ENCODE results near the gene SIAH1. TPM values are rescaled to one million over a fixed set of nuclear protein-coding genes. Genes with fewer than 3 reads are reported as not detected.

Gene SIAH1
- total RNA-seq, 1 experiment from 2014 or later, result 10.9 TPM

- ChIA-PET POLR2A (ENCODE audit: unreplicated experiment) (no interaction called here), CTCF (no interaction called here)
- Histone ChIP-seq H3K4me3 (ENCODE audit: low read length) (no peak overlapping the region), H3F3A (ENCODE audit: low read length, unreplicated experiment) (no peaks in the 10 kb centered on the region), H3K9me2 (replicated peaks; ENCODE audit: low read length) (no peaks in the 10 kb centered on the region), H3K27ac (ENCODE audit: low read length) (no peak overlapping the region), H3K9me3 (ENCODE audit: low read length) (no peaks in the 10 kb centered on the region), H2AFZ (ENCODE audit: low read length) (no peak overlapping the region), H3K4me2 (ENCODE audit: low read length) (no peak overlapping the region), H3K79me2 (ENCODE audit: low read length) (no peaks in the 10 kb centered on the region), H4K20me1 (ENCODE audit: low read length) (no peaks in the 10 kb centered on the region), H3K36me3 (ENCODE audit: low read depth, low read length) (no peaks in the 10 kb centered on the region), H3K4me1 (ENCODE audit: insufficient read depth, low read length) (no peaks in the 10 kb centered on the region), H3K9ac (ENCODE audit: low read length) (no peak overlapping the region), H3K27me3 (ENCODE audit: low read length) (no peaks in the 10 kb centered on the region)
- intact Hi-C loops (cut with micrococcal nuclease), result no loop called here
- DNase-seq (no peak), ATAC-seq (no peak)
- BruUV-seq (replicated peaks), result no TSS peak
- TF ChIP-seq EZH2phosphoT487 (IDR thresholded peaks at IDR 0.05; ENCODE audit: borderline replicate concordance, low read length) (no peak), EZH2 (IDR thresholded peaks at IDR 0.05; ENCODE audit: low read length, unreplicated experiment) (no peak)
- TF ChIP-seq, protein P1, sequence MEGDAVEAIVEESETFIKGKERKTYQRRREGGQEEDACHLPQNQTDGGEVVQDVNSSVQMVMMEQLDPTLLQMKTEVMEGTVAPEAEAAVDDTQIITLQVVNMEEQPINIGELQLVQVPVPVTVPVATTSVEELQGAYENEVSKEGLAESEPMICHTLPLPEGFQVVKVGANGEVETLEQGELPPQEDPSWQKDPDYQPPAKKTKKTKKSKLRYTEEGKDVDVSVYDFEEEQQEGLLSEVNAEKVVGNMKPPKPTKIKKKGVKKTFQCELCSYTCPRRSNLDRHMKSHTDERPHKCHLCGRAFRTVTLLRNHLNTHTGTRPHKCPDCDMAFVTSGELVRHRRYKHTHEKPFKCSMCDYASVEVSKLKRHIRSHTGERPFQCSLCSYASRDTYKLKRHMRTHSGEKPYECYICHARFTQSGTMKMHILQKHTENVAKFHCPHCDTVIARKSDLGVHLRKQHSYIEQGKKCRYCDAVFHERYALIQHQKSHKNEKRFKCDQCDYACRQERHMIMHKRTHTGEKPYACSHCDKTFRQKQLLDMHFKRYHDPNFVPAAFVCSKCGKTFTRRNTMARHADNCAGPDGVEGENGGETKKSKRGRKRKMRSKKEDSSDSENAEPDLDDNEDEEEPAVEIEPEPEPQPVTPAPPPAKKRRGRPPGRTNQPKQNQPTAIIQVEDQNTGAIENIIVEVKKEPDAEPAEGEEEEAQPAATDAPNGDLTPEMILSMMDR (conservative IDR thresholded peaks at IDR 0.05; ENCODE audit: low read depth, low read length), result no peak
These were observed 48.8 kb upstream of the SIAH1 start for GRCh38 chr16:48433850-48434530.

DNA sequence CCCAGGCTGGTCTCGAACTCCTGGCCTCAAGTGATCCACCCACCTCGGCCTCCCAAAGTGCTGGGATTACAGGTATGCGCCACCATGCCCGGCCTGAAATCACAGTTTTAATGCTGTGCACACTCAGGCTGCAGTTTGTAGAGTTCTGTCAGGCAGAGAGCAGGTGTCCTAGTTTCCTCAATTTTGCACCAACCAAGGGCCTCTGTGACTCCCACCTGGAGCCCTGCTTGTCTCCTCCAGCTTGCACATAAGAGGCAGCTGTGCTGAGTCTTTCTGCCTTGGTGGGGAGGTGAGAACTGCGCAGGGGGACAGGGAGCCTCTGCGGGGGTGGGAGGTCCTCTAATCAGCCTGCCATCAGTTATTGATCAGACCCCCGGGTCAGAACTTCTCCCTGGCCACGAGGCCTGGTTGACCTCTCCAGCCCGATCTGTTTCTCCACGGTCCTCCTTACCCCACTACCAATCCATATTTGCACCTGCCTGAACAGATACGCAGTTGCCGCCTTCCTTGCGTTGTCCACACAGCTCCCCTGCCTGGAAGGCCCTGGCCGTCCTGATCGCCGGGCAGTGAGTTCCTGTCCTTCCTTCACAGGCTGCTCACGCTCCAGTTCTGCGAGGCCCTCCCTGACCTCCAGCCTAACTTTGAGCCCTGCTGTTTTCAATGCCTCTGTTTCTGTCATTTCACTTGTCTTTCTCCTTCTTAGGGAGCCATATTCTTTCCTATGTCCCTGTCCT lies 48.1 kb upstream of the SIAH1 start:
- no peak overlapping the region for H3K4me3 ChIP-seq (ENCODE audit: low read length)
- DNase-seq (no peak), ATAC-seq (no peak)
- no peaks in the 10 kb centered on the region for H3K9me3 ChIP-seq (ENCODE audit: low read length)
- H3K9me2 ChIP-seq (replicated peaks; ENCODE audit: low read length), result no peaks in the 10 kb centered on the region
- H2AFZ ChIP-seq (ENCODE audit: low read length), result no peak overlapping the region
- no peaks in the 10 kb centered on the region for H3K36me3 ChIP-seq (ENCODE audit: low read depth, low read length)
- TF ChIP-seq EZH2 (IDR thresholded peaks at IDR 0.05; ENCODE audit: low read length, unreplicated experiment) (no peak), EZH2phosphoT487 (IDR thresholded peaks at IDR 0.05; ENCODE audit: borderline replicate concordance, low read length) (no peak)
- TF ChIP-seq, protein P1 (conservative IDR thresholded peaks at IDR 0.05; ENCODE audit: low read depth, low read length), result no peak
- BruUV-seq (replicated peaks), result no TSS peak
- intact Hi-C loops (cut with micrococcal nuclease), result no loop called here
- no peak overlapping the region for H3K27ac ChIP-seq (ENCODE audit: low read length)
- H3K27me3 ChIP-seq (ENCODE audit: low read length), result no peaks in the 10 kb centered on the region
- H4K20me1 ChIP-seq (ENCODE audit: low read length), result no peaks in the 10 kb centered on the region
- H3K79me2 ChIP-seq (ENCODE audit: low read length), result no peaks in the 10 kb centered on the region
- no peak overlapping the region for H3K4me2 ChIP-seq (ENCODE audit: low read length)
- H3K9ac ChIP-seq (ENCODE audit: low read length), result no peak overlapping the region
- H3F3A ChIP-seq (ENCODE audit: low read length, unreplicated experiment), result no peaks in the 10 kb centered on the region
- POLR2A ChIA-PET (ENCODE audit: unreplicated experiment), result no interaction called here
- no peaks in the 10 kb centered on the region for H3K4me1 ChIP-seq (ENCODE audit: insufficient read depth, low read length)
- CTCF ChIA-PET, result no interaction called here

DNA sequence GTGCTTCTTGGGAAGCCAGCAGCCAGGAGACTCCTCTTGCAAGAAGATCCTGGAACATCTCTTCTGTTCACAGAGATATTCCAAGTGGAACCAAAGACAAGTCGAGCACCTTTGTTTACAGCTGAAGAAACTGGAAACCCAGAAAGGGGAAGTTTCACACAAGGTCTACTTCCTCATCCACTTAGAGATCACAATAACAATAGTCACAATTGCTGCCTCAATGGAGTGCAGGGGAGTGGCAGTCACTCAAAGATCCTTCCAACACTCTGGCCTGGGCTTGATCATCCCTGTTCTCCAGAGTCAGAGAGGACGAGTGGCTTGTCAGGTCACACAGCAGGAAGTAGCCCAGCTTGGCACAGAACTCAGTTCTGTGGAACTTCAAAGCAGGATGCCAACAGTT lies 46.9 kb upstream of the SIAH1 start:
- H3K79me2 ChIP-seq (ENCODE audit: low read length), result no peaks in the 10 kb centered on the region
- CTCF ChIA-PET, result no interaction called here
- no peak for TF ChIP-seq EZH2 (IDR thresholded peaks at IDR 0.05; ENCODE audit: low read length, unreplicated experiment)
- TF ChIP-seq, protein P1 (conservative IDR thresholded peaks at IDR 0.05; ENCODE audit: low read depth, low read length), result no peak
- TF ChIP-seq EZH2phosphoT487 (IDR thresholded peaks at IDR 0.05; ENCODE audit: borderline replicate concordance, low read length), result no peak
- intact Hi-C loops (cut with micrococcal nuclease), result no loop called here
- no peaks in the 10 kb centered on the region for H3K27me3 ChIP-seq (ENCODE audit: low read length)
- H3K9me2 ChIP-seq (replicated peaks; ENCODE audit: low read length), result no peaks in the 10 kb centered on the region
- H3K4me3 ChIP-seq (ENCODE audit: low read length), result no peak overlapping the region
- DNase-seq, result no peak
- H3K27ac ChIP-seq (ENCODE audit: low read length), result no peak overlapping the region
- H3K9ac ChIP-seq (ENCODE audit: low read length), result no peak overlapping the region
- POLR2A ChIA-PET (ENCODE audit: unreplicated experiment), result no interaction called here
- no peak overlapping the region for H3K4me2 ChIP-seq (ENCODE audit: low read length)
- no peaks in the 10 kb centered on the region for H3F3A ChIP-seq (ENCODE audit: low read length, unreplicated experiment)
- no peaks in the 10 kb centered on the region for H3K9me3 ChIP-seq (ENCODE audit: low read length)
- BruUV-seq (replicated peaks), result no TSS peak
- no peaks in the 10 kb centered on the region for H4K20me1 ChIP-seq (ENCODE audit: low read length)
- no peaks in the 10 kb centered on the region for H3K36me3 ChIP-seq (ENCODE audit: low read depth, low read length)
- no peak overlapping the region for H2AFZ ChIP-seq (ENCODE audit: low read length)
- no peaks in the 10 kb centered on the region for H3K4me1 ChIP-seq (ENCODE audit: insufficient read depth, low read length)
- no peak for ATAC-seq

Data from PC-3 (cell line).